ENCODE results near the gene PRSS56. TPM values are rescaled to one million over a fixed set of nuclear protein-coding genes. Genes with fewer than 3 reads are reported as not detected.
A peak's percentile ranks its signal among the peaks of the same experiment; 100 is the strongest.

The PRSS56 gene
- total and polyA plus RNA-seq, 2 of the 8 experiments (the other 6 are each of a cell fraction or from before 2014, with no cell fraction given), result 0.03 TPM; not detected in 1

DNA sequence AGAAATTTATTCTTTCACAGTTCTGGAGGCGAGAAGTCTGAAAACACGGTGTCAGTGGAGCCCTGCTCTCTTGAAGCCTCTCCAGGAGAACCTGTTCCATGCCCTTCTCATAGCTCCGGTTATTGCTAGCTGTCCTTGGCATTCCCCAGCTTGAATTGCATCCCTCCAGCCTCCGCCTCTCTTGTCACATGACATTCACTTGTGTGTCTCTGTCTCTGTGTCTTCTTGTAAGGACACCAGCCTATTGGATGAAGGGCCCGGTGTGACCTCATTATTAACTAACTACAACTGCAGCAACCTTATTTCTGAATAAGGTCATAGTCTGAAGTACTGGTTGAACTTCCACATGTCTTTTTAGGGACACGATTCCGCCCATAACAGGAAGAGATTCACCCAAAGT lies 4.5 kb upstream of the PRSS56 start:
- Histone ChIP-seq H3K36me3 (ENCODE audit: control insufficient read depth in 2 of 4, insufficient read depth in 4 of 4, low read length in 3 of 4) (no peaks in the 10 kb centered on the region), H3K56ac (replicated peaks; ENCODE audit: insufficient read length, low read depth, low read length) (no peak overlapping the region), H2BK20ac (ENCODE audit: low read length) (no peak overlapping the region), H4K20me1 (replicated peaks in 1 of 2; ENCODE audit: control insufficient read depth in 1 of 2, insufficient read depth in 2 of 2, low read length in 2 of 2) (no peaks in the 10 kb centered on the region), H3K4me1 (replicated peaks in 1 of 4; ENCODE audit: control insufficient read depth in 3 of 4, insufficient read depth in 4 of 4, low read length in 3 of 4) (peaks cover 0 to 4% (median 2%) of the 10 kb centered on the region in 4 experiments; a peak in 2 of 7 replicates), H3K4me2 (ENCODE audit: insufficient read depth in 1 of 2, low read depth in 2 of 2, low read length in 2 of 2) (no peak overlapping the region), H3K79me1 (ENCODE audit: low read depth, low read length) (no peaks in the 10 kb centered on the region), H3K23ac (ENCODE audit: insufficient read length) (no peak overlapping the region), H3K27ac (ENCODE audit: low read depth, low read length) (no peak overlapping the region), H3K4me3 (ENCODE audit: extremely low read depth in 1 of 4, insufficient read depth in 2 of 4, low read depth in 3 of 4, low read length in 4 of 4) (no peak overlapping the region), H2BK12ac (ENCODE audit: low read depth, low read length) (no peak overlapping the region), H2BK120ac (replicated peaks; ENCODE audit: low read depth, low read length) (no peak overlapping the region), H3K23me2 (ENCODE audit: low read depth, low read length) (peaks cover 2% of the 10 kb centered on the region; the same call in 1 of the 2 replicates), H2BK5ac (ENCODE audit: low read depth, low read length) (no peak overlapping the region), H2BK15ac (ENCODE audit: low read length) (no peak overlapping the region), H3K4ac (replicated peaks; ENCODE audit: insufficient read length, low read depth, low read length) (no peak overlapping the region), H2AFZ (ENCODE audit: low read length) (0 out of 2 replicates have a peak overlapping the region, but pooled peaks have one; percentile 2), H3K9ac (replicated peaks in 1 of 4; ENCODE audit: extremely low read depth in 1 of 4, low read depth in 3 of 4, low read length in 3 of 4) (no peak overlapping the region), H2AK5ac (ENCODE audit: low read depth, low read length) (no peak overlapping the region), H4K91ac (replicated peaks; ENCODE audit: insufficient read length, low read length) (no peak overlapping the region), H3K18ac (ENCODE audit: extremely low read depth, low read length) (no peak overlapping the region), H4K8ac (ENCODE audit: extremely low read depth, insufficient read depth, low read length) (no peak overlapping the region), H3K27me3 (replicated peaks in 1 of 4; ENCODE audit: control insufficient read depth in 3 of 4, extremely low read depth in 1 of 4, insufficient read depth in 3 of 4, low read length in 3 of 4) (peaks cover 0 to 2% (median 0%) of the 10 kb centered on the region in 4 experiments; a peak in 4 of 7 replicates), H3K79me2 (ENCODE audit: control insufficient read depth in 1 of 2, insufficient read depth in 2 of 2, low read length in 2 of 2) (no peaks in the 10 kb centered on the region), H3K9me3 (ENCODE audit: insufficient read depth in 2 of 2, low read depth in 1 of 2, low read length in 1 of 2) (no peaks in the 10 kb centered on the region), H3K14ac (ENCODE audit: insufficient read length) (no peak overlapping the region), H4K5ac (ENCODE audit: insufficient read length, low read depth, low read length) (no peak overlapping the region)
- POLR2A ChIA-PET (ENCODE audit: partially characterized antibody), result no interaction called here
- DNase-seq (ENCODE audit: low read depth in 1 of 2, low spot score in 2 of 2) (no peak), FAIRE-seq (no peak)
- CTCF ChIA-PET (ENCODE audit: partially characterized antibody), result interaction anchor here (0.6 to 1.7 kb wide), 12 partner anchors 9 to 151 kb away, joined by 3 to 9 read pairs (median 4); no protein-coding TSS in a partner anchor
- TF ChIP-seq MAFK (IDR thresholded peaks at IDR 0.05; ENCODE audit: low read depth, low read length) (no peak), PHF8 (conservative IDR thresholded peaks at IDR 0.05; ENCODE audit: low read depth, low read length) (no peak), NRF1 (IDR thresholded peaks at IDR 0.05; ENCODE audit: low read depth, low read length) (no peak), HDAC6 (IDR thresholded peaks at IDR 0.05; ENCODE audit: low read depth, low read length) (no peak), JUN (IDR thresholded peaks at IDR 0.05; ENCODE audit: low read depth, low read length) (no peak), RBBP5 (IDR thresholded peaks at IDR 0.05; ENCODE audit: borderline replicate concordance, low read depth, low read length) (no peak), EZH2 (IDR thresholded peaks at IDR 0.05; ENCODE audit: low read depth, low read length, severe bottlenecking) (no peak), SAP30 (IDR thresholded peaks at IDR 0.05; ENCODE audit: insufficient read depth, insufficient replicate concordance, low read length) (no peak), USF2 (IDR thresholded peaks at IDR 0.05; ENCODE audit: low read length) (no peak), CHD1 (IDR thresholded peaks at IDR 0.05; ENCODE audit: low read depth, low read length) (no peak), ATF3 (IDR thresholded peaks at IDR 0.05; ENCODE audit: insufficient read depth, low read depth, low read length) (no peak), POLR2A (IDR thresholded peaks at IDR 0.05; ENCODE audit: control extremely low read depth in 1 of 2, low read depth in 2 of 2, low read length in 2 of 2) (no peak)
- 84% methylated on average over 7 of the region's 7 CpGs; no CpG with 5 or more reads in 1 of the 2 experiments for WGBS, 2 experiments (ENCODE audit: extremely low coverage in 1 of 2, insufficient coverage in 1 of 2, insufficient read length in 1 of 2, insufficient replicate concordance in 2 of 2, low coverage in 1 of 2, low lambda C conversion rate in 2 of 2, missing lambda C conversion rate in 1 of 2)

Data from H1 (cell line).